ENCODE data around the gene SUCLG2.

DNA sequence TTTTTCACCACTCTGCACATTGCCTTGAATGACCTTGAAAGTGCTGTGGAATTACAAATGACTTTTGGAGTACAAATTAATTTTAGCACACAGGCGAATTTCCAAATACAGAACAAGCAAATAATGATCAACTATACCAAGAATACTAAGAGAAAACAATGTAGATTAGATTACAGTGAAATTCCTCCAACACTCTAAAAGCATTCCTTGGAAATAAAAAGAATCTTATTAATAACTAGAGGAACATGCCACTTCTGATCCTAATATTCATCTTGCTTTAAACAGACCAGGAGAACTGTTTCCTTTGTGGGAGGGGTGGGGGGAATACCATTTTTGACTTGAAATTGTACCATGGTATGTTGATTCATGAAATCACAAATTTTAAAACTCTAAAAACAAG is 167.5 kb downstream of the SUCLG2 start:
- TF ChIP-seq POLR2AphosphoS5 (IDR thresholded peaks at IDR 0.05; ENCODE audit: low read depth, low read length) (no peak), POLR2A (IDR thresholded peaks at IDR 0.05; ENCODE audit: low read depth, low read length) (no peak), SPI1 (IDR thresholded peaks at IDR 0.05; ENCODE audit: low read depth, low read length) (no peak), TAF1 (IDR thresholded peaks at IDR 0.05; ENCODE audit: low read depth, low read length) (no peak)

Data from GM12891 (cell line).